ENCODE results near the gene PNMA6E.

Gene PNMA6E

GRCh38 chrX:153401133-153401764, at the start of gene PNMA6E:
Gene PNMA6E (minus strand): TSS chrX:153401350. CDS start chrX:153398849, 2,501 bp downstream.
- DNase-seq (ENCODE audit: low read depth): no peak

- no peak for DNase-seq (ENCODE audit: low read depth)
These were observed 49.8 kb upstream of the PNMA6E start for GRCh38 chrX:153450949-153451277.

- no peak for DNase-seq (ENCODE audit: low read depth)
These were observed 49.2 kb upstream of the PNMA6E start for GRCh38 chrX:153450114-153450948.

- no peak for DNase-seq (ENCODE audit: low read depth)
These were observed 48.4 kb upstream of the PNMA6E start for GRCh38 chrX:153449368-153450113.

GRCh38 chrX:153448556-153449367, 47.6 kb upstream of the PNMA6E start:
- no peak for DNase-seq (ENCODE audit: low read depth)

GRCh38 chrX:153447581-153447960, 46.4 kb upstream of the PNMA6E start:
- DNase-seq (ENCODE audit: low read depth): no peak

GRCh38 chrX:153446950-153447580, 45.9 kb upstream of the PNMA6E start:
- DNase-seq (ENCODE audit: low read depth): no peak

GRCh38 chrX:153446636-153446936, 45.4 kb upstream of the PNMA6E start:
- no peak for DNase-seq (ENCODE audit: low read depth)

GRCh38 chrX:153445856-153446635, 44.9 kb upstream of the PNMA6E start, which contains the start of gene TREX2:
Gene TREX2 (minus strand): TSS chrX:153446056. CDS start chrX:153445430, 626 bp downstream.
- DNase-seq (ENCODE audit: low read depth): no peak

GRCh38 chrX:153445106-153445855, 44.1 kb upstream of the PNMA6E start:
- no peak for DNase-seq (ENCODE audit: low read depth)

GRCh38 chrX:153444333-153445011, 43.3 kb upstream of the PNMA6E start:
- DNase-seq (ENCODE audit: low read depth): no peak

- no peak for DNase-seq (ENCODE audit: low read depth)
These were observed 42.6 kb upstream of the PNMA6E start for GRCh38 chrX:153443476-153444332.

- no peak for DNase-seq (ENCODE audit: low read depth)
These were observed 41.3 kb upstream of the PNMA6E start for GRCh38 chrX:153442463-153442862.

- no peak for DNase-seq (ENCODE audit: low read depth)
These were observed 40.8 kb upstream of the PNMA6E start for GRCh38 chrX:153441981-153442380.

- no peak for DNase-seq (ENCODE audit: low read depth)
These were observed 40.1 kb upstream of the PNMA6E start for GRCh38 chrX:153441296-153441695.

- DNase-seq (ENCODE audit: low read depth): no peak
These were observed 39.5 kb upstream of the PNMA6E start for GRCh38 chrX:153440556-153441135.

GRCh38 chrX:153439977-153440376, 38.8 kb upstream of the PNMA6E start:
- no peak for DNase-seq (ENCODE audit: low read depth)

- no peak for DNase-seq (ENCODE audit: low read depth)
These were observed 37.4 kb upstream of the PNMA6E start for GRCh38 chrX:153438532-153438931.
